ENCODE results near the gene HAP1.
A peak's percentile ranks its signal among the peaks of the same experiment; 100 is the strongest.

HAP1 gene

GRCh38 chr17:41769985-41770384 lies 35.5 kb upstream of the HAP1 start (continued):
- TF ChIP-seq PRDM2 (tag by site-specific recombination; IDR thresholded peaks at IDR 0.05; ENCODE audit: borderline replicate concordance) (no peak), SETDB1 (IDR thresholded peaks at IDR 0.05; ENCODE audit: insufficient read length, low read length) (no peak), ZNF239 (tag by site-specific recombination; IDR thresholded peaks at IDR 0.05) (no peak), ZNF37A (tag by site-specific recombination; IDR thresholded peaks at IDR 0.05) (no peak), ZNF514 (tag by site-specific recombination; IDR thresholded peaks at IDR 0.05) (no peak)

GRCh38 chr17:41769346-41769862 lies 35.0 kb upstream of the HAP1 start:
- no peak overlapping the region for H3K4me3 ChIP-seq (ENCODE audit: low read depth, low read length)
- H3K27ac ChIP-seq (ENCODE audit: extremely low read depth, low read depth, low read length): no peak overlapping the region
- peaks cover 36 to 85% of the 10 kb centered on the region in 2 experiments for H3K36me3 ChIP-seq (ENCODE audit: control insufficient read depth in 2 of 2, insufficient read depth in 1 of 2, low read length in 2 of 2)
- CTCF ChIA-PET: no interaction called here
- TF ChIP-seq ZNF677 (tag by site-specific recombination; IDR thresholded peaks at IDR 0.05) (no peak), ZNF335 (tag by site-specific recombination; conservative IDR thresholded peaks at IDR 0.05) (0 out of 2 replicates have a peak, but pooled peaks have one; percentile 25), GLIS2 (tag by site-specific recombination; IDR thresholded peaks at IDR 0.05) (peak; percentile 12; the same call in 1 of the 2 replicates)
- POLR2A ChIA-PET: interaction anchor here (0.7 to 2.0 kb wide), 2 partner anchors 10 to 17 kb away, joined by 3 to 7 read pairs; partner anchors contain the start of gene JUP
- peaks cover 4% of the 10 kb centered on the region; the same call in 1 of the 2 replicates for H3K4me1 ChIP-seq (ENCODE audit: control insufficient read depth, insufficient read depth, low read length)
- no peaks in the 10 kb centered on the region for H3K9me3 ChIP-seq (ENCODE audit: control insufficient read depth, insufficient read depth, low read depth, low read length)

GRCh38 chr17:41768682-41769288 lies 34.3 kb upstream of the HAP1 start:
- CTCF ChIA-PET: interaction anchor here (0.7 kb wide), 1 partner anchor 912 kb away, joined by 3 read pairs; no protein-coding TSS in a partner anchor
- H3K4me3 ChIP-seq (ENCODE audit: low read depth, low read length): no peak overlapping the region
- H3K36me3 ChIP-seq (ENCODE audit: control insufficient read depth in 2 of 2, insufficient read depth in 1 of 2, low read length in 2 of 2): peaks cover 36 to 90% of the 10 kb centered on the region in 2 experiments
- no peaks in the 10 kb centered on the region for H3K9me3 ChIP-seq (ENCODE audit: control insufficient read depth, insufficient read depth, low read depth, low read length)
- H3K27ac ChIP-seq (ENCODE audit: extremely low read depth, low read depth, low read length): no peak overlapping the region
- peaks cover 2% of the 10 kb centered on the region; the same call in 1 of the 2 replicates for H3K4me1 ChIP-seq (ENCODE audit: control insufficient read depth, insufficient read depth, low read length)
- POLR2A ChIA-PET: interaction anchor here (0.5 to 2.0 kb wide), 4 partner anchors 11 to 211 kb away, joined by 3 to 7 read pairs (median 5); partner anchors contain the start of gene JUP
- no peak for TF ChIP-seq ZNF23 (tag by site-specific recombination; IDR thresholded peaks at IDR 0.05; ENCODE audit: borderline replicate concordance)
- no peak for TF ChIP-seq ZNF677 (tag by site-specific recombination; IDR thresholded peaks at IDR 0.05)
- no peak for TF ChIP-seq ZSCAN4 (tag by site-specific recombination; IDR thresholded peaks at IDR 0.05)
- no peak for TF ChIP-seq HOXA7 (CRISPR knock-in tag; IDR thresholded peaks at IDR 0.05; ENCODE audit: borderline replicate concordance)
- no peak for TF ChIP-seq ZNF488 (tag by site-specific recombination; IDR thresholded peaks at IDR 0.05)
- no peak for TF ChIP-seq ZNF211 (tag by site-specific recombination; IDR thresholded peaks at IDR 0.05; ENCODE audit: low read depth)
- no peak for TF ChIP-seq ZNF18 (tag by site-specific recombination; IDR thresholded peaks at IDR 0.05)
- TF ChIP-seq PRDM2 (tag by site-specific recombination; IDR thresholded peaks at IDR 0.05; ENCODE audit: borderline replicate concordance): no peak
- TF ChIP-seq ZNF184 (tag by site-specific recombination; IDR thresholded peaks at IDR 0.05): no peak

Measured in HEK293 (cell line).